Breast epithelium (tissue), 3 donors: Measurements from ENCODE around the gene FAM110A.

ENCODE experiments used
- POLR2A ChIP-seq: fragments of 450-650 bp; IDR thresholded peaks from one replicate; pipeline ENCODE4 v1.6.1; 2016; ENCODE audit warnings: antibody characterized with exemption, mild to moderate bottlenecking, moderate library complexity
- TF ChIP-seq, protein P1 (sequence below), 3 donors: fragments of 450-650 bp; IDR thresholded peaks; one replicate each; pipeline ENCODE4 v1.5.1; 2016 to 2017; ENCODE audit warnings: antibody characterized with exemption in 3 of 3, mild to moderate bottlenecking in 3 of 3, moderate library complexity in 3 of 3

DNA sequence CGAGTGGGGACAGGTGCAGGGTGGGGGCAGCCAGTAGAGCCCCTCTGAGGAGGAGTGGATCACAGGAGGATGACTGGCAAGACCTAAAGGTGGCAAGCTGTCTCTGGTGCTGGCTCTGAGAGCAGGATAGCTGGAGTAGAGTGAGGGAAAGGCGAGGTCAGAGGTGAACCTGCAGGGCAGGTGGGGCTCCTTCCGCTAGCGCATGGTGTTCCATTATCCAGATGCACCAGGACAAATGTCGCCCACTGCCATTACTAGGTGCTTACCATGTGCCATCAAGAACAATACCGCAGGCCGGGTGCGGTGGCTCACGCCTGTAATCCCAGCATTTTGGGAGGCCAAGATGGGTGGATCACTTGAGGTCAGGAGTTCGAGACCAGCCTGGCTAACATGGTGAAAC, 18.3 kb upstream of the FAM110A start:
- TF ChIP-seq, protein P1, sequence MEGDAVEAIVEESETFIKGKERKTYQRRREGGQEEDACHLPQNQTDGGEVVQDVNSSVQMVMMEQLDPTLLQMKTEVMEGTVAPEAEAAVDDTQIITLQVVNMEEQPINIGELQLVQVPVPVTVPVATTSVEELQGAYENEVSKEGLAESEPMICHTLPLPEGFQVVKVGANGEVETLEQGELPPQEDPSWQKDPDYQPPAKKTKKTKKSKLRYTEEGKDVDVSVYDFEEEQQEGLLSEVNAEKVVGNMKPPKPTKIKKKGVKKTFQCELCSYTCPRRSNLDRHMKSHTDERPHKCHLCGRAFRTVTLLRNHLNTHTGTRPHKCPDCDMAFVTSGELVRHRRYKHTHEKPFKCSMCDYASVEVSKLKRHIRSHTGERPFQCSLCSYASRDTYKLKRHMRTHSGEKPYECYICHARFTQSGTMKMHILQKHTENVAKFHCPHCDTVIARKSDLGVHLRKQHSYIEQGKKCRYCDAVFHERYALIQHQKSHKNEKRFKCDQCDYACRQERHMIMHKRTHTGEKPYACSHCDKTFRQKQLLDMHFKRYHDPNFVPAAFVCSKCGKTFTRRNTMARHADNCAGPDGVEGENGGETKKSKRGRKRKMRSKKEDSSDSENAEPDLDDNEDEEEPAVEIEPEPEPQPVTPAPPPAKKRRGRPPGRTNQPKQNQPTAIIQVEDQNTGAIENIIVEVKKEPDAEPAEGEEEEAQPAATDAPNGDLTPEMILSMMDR (IDR thresholded peaks at IDR 0.05), result no peak
- no peak for TF ChIP-seq POLR2A
